Heart right ventricle (tissue), 16 donors: ENCODE data around the gene CALM1. TPM values are rescaled to one million over a fixed set of nuclear protein-coding genes. Genes with fewer than 3 reads are reported as not detected.
A peak's percentile ranks its signal among the peaks of the same experiment; 100 is the strongest.

Source experiments
- ATAC-seq, 8 donors: fragments of 200-7000 bp; cut with Tn5 transposase; one replicate each; pipeline ENCODE4 v1.9.1; 2020; ENCODE audit warnings: mild to moderate bottlenecking in 8 of 8, moderate library complexity in 8 of 8, moderate number of reproducible peaks in 1 of 8
- DNase-seq, 2 donors: peaks; one replicate each; pipeline ENCODE4 v3.0.0-alpha.2; 2020
- H3K27ac ChIP-seq, 10 donors: fragments of 200-600 bp; sonication (generic) in 2 of 10; one replicate each; pipeline versions ENCODE4 v1.5.0 to v1.8.0; 2020 to 2022; ENCODE audit warnings: mild to moderate bottlenecking in 3 of 10
- H3K27me3 ChIP-seq, 7 donors: fragments of 200-600 bp; one replicate each; pipeline ENCODE4 v1.8.0; 2021 to 2022; ENCODE audit warnings: mild to moderate bottlenecking in 2 of 7
- H3K36me3 ChIP-seq, 9 donors: fragments of 200-600 bp; sonication (generic) in 1 of 9; one replicate each; pipeline versions ENCODE4 v1.5.0 to v1.8.0; 2020 to 2022; ENCODE audit warnings: mild to moderate bottlenecking in 2 of 9
- H3K4me1 ChIP-seq, 9 donors: fragments of 200-600 bp; sonication (generic) in 1 of 9; one replicate each; pipeline versions ENCODE4 v1.5.0 to v1.8.0; 2020 to 2022; ENCODE audit warnings: mild to moderate bottlenecking in 4 of 9
- H3K4me3 ChIP-seq, 10 donors: fragments of 200-600 bp; sonication (generic) in 2 of 10; one replicate each; pipeline versions ENCODE4 v1.5.0 to v1.8.0; 2020 to 2022; ENCODE audit warnings: mild to moderate bottlenecking in 7 of 10, moderate library complexity in 2 of 10
- H3K9me3 ChIP-seq, 11 donors: fragments of 200-600 bp in 10 of 11; sonication (generic) in 2 of 11; one replicate each; pipeline versions ENCODE4 v1.5.0 to v1.8.0; 2013 to 2022; ENCODE audit warnings: mild to moderate bottlenecking in 2 of 11, control low read depth in 1 of 11, moderate library complexity in 1 of 11
- CTCF ChIP-seq, 9 donors: fragments of 200-600 bp; sonication (generic) in 2 of 9; IDR thresholded peaks; one replicate each; pipeline versions ENCODE4 v1.5.0 to v1.8.0; 2021 to 2022; ENCODE audit warnings: antibody characterized with exemption in 9 of 9, mild to moderate bottlenecking in 5 of 9, moderate library complexity in 1 of 9
- WGBS, 2 donors: extraction: QIAGEN DNeasy Blood & Tissue Kit; methylation state at CpG; one replicate each; pipeline ENCODE4 v1.1.7; 2013; ENCODE audit warnings: inconsistent platforms in 1 of 2; 5-methylcytosine and 5-hydroxymethylcytosine counted together
- intact Hi-C, 10 donors: fragments of 100-400 bp; cut with DNase I; formaldehyde crosslinking; loops; one replicate each; pipeline versions ENCODE4 v1.11.1 to v1.14.2; 2022
- polyA plus RNA-seq, 2 donors: library from polyadenylated mRNA; stranded (reverse); fragments of 200-250 nt; gene quantifications; one replicate each; pipeline ENCODE4 v1.2.3, GENCODE V29; 2013
- total RNA-seq, 10 donors: library from RNA; stranded (reverse); fragmentation: NEBNext Ultra II Directional in 3 of 10; extraction: Animal tissue kit (Norgen Biotek cat#: 25700) in 3 of 10; gene quantifications; one replicate each; pipeline versions ENCODE4 v1.2.1 to v1.2.4, GENCODE V29; 2021 to 2023
- donor health status: Arrhythmogenic right ventricular cardiomyopathy.
- donor health status: ischemic (EF 13 %, LVEDD 7.1; RV severe dilation, severe dysfunction).
- donor health status: healthy with polysubstance abuse.
- donor health status: DM: no; HTN: yes; CAD: no.
- donor health status: DM: no; HTN: no; CAD: no.
- donor health status: ischemic (EF 25% LVEDD 6.9; RV normal size, moderate dysfunction).
- donor health status: ischemic (EF 25% LVEDD 5.7; RV mildly dilated, moderate dysfunction).
- donor health status: healthy.
- donor health status: DM: yes; HTN: yes; CAD: no.
- donor health status: Ischemic cardiomyopathy.
- donor health status: ischemic (EF 35%, LVEDD 5.7; RV mildly dilated, moderate dysfunction).
- donor health status: nonischemic (EF 11% LVEDD 7.7; RV severe dilation, severe dysfunction).
- donor health status: DM: yes; HTN: yes; CAD: no.
- donor health status: PGD.
- donor health status: ischemic (EF 29% LVEDD 5.4; RV normal size, mild dysfunction).
- donor health status: nonischemic (EF 23%, LVEDD 6.1; RV moderate dilation, normal function).

The CALM1 gene
- total and polyA plus RNA-seq, 12 donors: 293 to 787 (median 444) TPM

DNA sequence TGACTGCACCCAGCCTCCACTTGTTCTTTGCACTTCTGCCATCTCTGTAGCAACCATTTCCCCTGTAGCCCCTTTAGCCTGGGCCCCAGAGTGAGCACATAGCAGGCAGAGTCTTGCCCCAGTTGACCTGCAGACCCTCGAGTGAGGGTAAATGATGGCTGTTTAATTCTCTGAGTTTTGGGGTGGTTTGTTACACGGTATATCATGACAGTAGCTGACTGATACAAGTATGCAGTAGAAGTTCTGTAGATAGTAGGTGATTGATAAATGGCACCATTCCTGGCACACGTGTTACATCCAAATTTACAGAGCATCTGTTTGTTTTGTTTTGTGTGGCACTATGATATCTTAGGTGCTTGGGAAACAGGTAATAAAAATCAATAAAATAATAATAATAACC, 32.4 kb downstream of the CALM1 start:
- Histone ChIP-seq H3K4me1 (peaks cover 4 to 47% (median 22%) of the 10 kb centered on the region in 9 donors), H3K9me3 (peaks cover 0 to 6% (median 0%) of the 10 kb centered on the region in 11 donors), H3K27me3 (no peaks in the 10 kb centered on the region), H3K27ac (no peak overlapping the region), H3K36me3 (no peaks in the 10 kb centered on the region), H3K4me3 (no peak overlapping the region)
- no peak for DNase-seq
- intact Hi-C loops: no loop called here
- 92 to 98% methylated on average over 3 of the region's 3 CpGs for WGBS, 2 donors
- TF ChIP-seq CTCF (IDR thresholded peaks at IDR 0.05): no peak
- ATAC-seq: no peak

DNA sequence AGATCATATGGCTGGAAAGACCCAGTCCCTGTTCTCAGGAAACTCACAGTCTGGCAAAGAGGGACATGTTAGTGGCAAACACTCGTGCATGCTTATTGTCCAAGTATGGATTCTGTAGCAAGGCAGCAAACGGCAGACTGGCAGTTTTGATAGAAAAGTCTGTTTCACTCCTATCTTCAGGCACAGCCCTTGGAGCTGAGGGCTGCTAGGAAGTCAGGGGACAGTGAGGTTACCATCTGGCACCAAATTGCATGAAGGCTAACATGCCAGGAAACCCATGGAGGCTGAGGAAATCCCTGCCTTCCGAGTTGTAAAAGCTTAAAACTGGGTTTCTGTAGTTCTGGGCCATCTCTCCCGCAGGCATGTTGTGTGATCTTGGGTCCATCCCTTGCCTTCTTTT, 32.9 kb downstream of the CALM1 start:
- no peak for TF ChIP-seq CTCF (IDR thresholded peaks at IDR 0.05)
- no peak for ATAC-seq
- Histone ChIP-seq H3K4me3 (no peak overlapping the region), H3K9me3 (peaks cover 0 to 6% (median 0%) of the 10 kb centered on the region in 11 donors), H3K27me3 (no peaks in the 10 kb centered on the region), H3K4me1 (peaks cover 4 to 47% (median 22%) of the 10 kb centered on the region in 9 donors), H3K36me3 (no peaks in the 10 kb centered on the region), H3K27ac (peak overlapping the region in 2 of 10 donors; percentile 9 to 25)
- WGBS, 2 donors: 47 to 55% methylated on average over 4 of the region's 4 CpGs
- no peak for DNase-seq
- intact Hi-C loops: no loop called here

DNA sequence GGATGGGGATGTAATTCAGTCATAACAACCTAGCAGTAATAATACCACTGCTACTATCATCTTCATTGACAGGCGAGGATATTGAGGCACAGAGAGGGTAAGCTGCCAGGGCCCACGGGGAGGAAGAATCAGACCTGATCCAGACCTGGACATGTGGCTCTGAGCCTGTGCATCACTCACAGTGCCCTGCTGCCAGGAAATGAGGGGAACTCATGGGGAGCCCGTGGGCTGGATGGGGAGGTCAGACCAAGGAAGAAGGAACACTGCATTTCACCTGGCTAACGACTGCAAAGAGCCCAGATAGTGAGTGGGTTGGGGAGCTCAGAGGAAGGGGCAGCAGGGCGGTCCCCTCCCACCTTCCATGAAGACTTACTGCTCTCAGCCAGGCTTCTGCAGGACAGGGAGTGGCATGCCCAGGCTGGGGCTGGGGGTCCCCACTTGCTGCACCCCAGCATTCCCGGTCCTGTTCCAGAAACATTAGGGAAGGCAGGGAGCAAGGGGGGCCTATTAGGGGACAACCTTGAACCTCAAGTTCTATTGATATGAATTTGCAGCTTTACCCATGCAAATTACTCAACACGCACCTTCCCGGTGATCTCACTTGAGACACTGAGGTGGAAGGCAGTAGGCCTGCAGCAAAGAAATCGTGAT, 37.7 kb downstream of the CALM1 start:
- H3K27ac ChIP-seq: no peak overlapping the region
- H3K4me3 ChIP-seq: no peak overlapping the region
- peaks cover 0 to 11% (median 0%) of the 10 kb centered on the region in 9 donors for H3K4me1 ChIP-seq
- intact Hi-C loops: no loop called here
- 91 to 92% methylated on average over 9 of the region's 9 CpGs for WGBS, 2 donors
- H3K9me3 ChIP-seq: no peaks in the 10 kb centered on the region
- no peaks in the 10 kb centered on the region for H3K36me3 ChIP-seq
- ATAC-seq (no peak), DNase-seq (no peak)
- no peak for TF ChIP-seq CTCF (IDR thresholded peaks at IDR 0.05)
- H3K27me3 ChIP-seq: no peaks in the 10 kb centered on the region

DNA sequence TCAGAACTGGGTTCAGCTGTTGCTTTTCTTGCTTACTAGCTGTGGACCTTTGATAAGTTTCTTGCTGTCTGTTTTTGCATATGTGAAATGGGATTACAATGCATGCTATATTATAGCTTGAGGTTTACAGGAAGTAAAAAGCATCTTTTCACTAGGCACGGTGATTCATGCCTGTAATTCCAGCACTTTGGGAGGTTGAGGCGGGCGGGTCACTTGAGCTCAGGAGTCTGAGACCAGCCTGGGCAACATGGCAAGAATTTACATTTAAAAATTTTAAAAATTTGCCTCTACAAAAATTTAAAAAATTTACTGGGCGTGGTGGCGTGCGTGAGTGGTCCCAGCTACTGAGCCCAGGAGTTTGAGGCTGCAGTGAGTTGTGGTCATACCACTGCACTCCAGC, 42.0 kb downstream of the CALM1 start:
- H3K4me1 ChIP-seq: peaks cover 0 to 24% (median 3%) of the 10 kb centered on the region in 9 donors
- no peaks in the 10 kb centered on the region for H3K9me3 ChIP-seq
- DNase-seq (no peak), ATAC-seq (no peak)
- 95% methylated on average over 6 of the region's 6 CpGs for WGBS, 2 donors
- no peak overlapping the region for H3K27ac ChIP-seq
- intact Hi-C loops: no loop called here
- H3K4me3 ChIP-seq: no peak overlapping the region
- no peak for TF ChIP-seq CTCF (IDR thresholded peaks at IDR 0.05)
- no peaks in the 10 kb centered on the region for H3K27me3 ChIP-seq
- no peaks in the 10 kb centered on the region for H3K36me3 ChIP-seq
